ENCODE measurements around the gene LRRC52.

Gene LRRC52

DNA sequence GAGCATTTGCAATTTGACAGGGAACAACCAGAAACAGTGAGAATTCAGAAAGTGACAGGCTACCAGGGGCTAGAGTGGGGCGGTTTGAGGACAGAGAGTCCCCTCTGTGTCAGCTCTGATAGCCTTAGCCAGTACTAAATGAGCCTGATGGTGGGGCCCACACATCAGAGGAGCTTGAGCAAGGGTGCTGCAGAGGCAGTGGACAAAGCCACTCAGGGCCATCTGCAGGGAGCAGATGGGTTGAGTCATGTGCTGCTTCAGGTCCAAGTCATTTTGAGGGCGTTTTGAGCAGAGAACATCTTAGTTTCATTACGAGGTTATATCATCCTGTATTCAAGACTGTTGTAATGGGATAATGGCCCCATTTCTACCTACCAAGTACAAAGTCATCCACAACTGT is 7.7 kb downstream of the LRRC52 start:
- no peak for TF ChIP-seq ZFX (IDR thresholded peaks at IDR 0.05)
- TF ChIP-seq, protein P1, sequence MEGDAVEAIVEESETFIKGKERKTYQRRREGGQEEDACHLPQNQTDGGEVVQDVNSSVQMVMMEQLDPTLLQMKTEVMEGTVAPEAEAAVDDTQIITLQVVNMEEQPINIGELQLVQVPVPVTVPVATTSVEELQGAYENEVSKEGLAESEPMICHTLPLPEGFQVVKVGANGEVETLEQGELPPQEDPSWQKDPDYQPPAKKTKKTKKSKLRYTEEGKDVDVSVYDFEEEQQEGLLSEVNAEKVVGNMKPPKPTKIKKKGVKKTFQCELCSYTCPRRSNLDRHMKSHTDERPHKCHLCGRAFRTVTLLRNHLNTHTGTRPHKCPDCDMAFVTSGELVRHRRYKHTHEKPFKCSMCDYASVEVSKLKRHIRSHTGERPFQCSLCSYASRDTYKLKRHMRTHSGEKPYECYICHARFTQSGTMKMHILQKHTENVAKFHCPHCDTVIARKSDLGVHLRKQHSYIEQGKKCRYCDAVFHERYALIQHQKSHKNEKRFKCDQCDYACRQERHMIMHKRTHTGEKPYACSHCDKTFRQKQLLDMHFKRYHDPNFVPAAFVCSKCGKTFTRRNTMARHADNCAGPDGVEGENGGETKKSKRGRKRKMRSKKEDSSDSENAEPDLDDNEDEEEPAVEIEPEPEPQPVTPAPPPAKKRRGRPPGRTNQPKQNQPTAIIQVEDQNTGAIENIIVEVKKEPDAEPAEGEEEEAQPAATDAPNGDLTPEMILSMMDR (conservative IDR thresholded peaks at IDR 0.05): no peak

DNA sequence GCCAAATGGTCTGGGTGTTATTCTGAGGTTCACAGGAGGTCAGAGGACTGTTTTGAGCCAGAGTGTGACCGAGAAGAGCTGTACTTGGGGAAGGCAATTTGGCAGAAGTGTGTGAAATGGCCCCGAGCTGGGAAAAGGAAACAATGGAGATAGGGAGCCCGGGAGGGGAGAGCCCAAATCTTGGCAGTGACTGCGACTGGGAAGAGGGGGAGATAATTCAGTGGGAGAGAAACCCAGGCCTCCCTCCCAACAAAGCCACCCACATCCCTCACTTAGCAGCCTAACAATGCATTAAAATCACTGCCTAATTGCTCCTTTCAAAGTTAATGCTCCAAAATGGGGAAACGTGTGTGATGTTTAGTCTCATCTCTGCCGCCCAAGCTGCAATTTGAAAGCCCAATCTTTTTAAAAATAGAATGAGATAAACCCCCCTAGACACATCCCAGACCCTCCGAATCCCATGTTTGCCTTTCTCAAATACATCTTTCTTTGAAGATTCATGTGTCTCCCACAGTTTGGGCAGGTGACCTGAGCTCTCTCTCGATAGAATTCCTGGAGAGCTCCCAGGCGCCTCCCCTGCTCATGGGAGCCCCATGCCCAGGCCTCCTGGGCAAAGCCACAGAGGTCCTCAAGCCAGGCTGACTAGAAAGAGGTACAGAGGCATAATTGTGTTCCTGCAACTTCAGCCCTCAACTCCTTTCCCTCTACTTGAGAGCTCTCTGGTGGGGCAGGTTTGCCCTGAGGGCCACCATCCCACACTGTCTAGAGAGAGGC is 17.3 kb downstream of the LRRC52 start:
- H3K27ac ChIP-seq: no peak overlapping the region
- no peak for TF ChIP-seq ZFX (IDR thresholded peaks at IDR 0.05)
- TF ChIP-seq, protein P1 (conservative IDR thresholded peaks at IDR 0.05): no peak

More for the DNA sequence above, 7.7 kb downstream of the LRRC52 start:
- no peak overlapping the region for H3K27ac ChIP-seq

DNA sequence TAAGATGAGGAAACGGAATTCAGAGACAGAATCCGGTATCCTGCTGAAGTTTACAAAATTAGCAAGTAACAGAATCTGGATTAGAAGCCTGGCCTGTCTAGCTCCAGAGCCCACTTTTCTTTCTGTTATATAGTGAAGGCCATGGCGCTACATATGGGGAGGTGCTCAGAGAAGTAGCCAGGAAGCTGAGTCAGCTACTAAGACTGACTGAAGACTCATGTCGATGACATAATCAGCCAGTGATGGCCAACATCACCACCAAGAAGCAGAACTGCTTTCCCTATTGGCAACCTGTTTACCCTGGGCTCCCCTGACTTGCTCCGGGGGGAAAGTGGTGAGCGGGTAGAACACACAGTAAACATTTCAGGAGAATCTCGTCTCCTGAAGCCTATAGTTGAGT is 18.8 kb downstream of the LRRC52 start:
- TF ChIP-seq, protein P1 (conservative IDR thresholded peaks at IDR 0.05): no peak
- no peak for TF ChIP-seq ZFX (IDR thresholded peaks at IDR 0.05)
- no peak overlapping the region for H3K27ac ChIP-seq

DNA sequence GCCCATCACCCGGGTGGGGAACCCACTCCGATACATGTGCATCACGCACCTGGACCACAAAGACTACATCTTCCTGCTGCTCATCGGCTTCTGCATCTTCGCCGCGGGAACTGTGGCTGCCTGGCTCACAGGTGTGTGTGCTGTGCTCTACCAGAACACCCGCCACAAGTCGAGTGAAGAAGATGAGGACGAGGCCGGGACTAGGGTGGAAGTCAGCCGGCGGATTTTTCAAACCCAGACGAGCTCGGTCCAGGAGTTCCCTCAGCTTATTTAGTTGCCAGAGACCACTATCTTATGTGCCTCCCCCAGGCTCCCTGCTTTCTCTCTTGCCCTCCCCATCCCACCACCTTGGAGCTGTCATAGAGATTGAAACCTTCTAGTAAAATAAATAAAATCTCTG is 19.8 kb downstream of the LRRC52 start:
- no peak overlapping the region for H3K27ac ChIP-seq
- TF ChIP-seq, protein P1 (conservative IDR thresholded peaks at IDR 0.05): no peak
- no peak for TF ChIP-seq ZFX (IDR thresholded peaks at IDR 0.05)

DNA sequence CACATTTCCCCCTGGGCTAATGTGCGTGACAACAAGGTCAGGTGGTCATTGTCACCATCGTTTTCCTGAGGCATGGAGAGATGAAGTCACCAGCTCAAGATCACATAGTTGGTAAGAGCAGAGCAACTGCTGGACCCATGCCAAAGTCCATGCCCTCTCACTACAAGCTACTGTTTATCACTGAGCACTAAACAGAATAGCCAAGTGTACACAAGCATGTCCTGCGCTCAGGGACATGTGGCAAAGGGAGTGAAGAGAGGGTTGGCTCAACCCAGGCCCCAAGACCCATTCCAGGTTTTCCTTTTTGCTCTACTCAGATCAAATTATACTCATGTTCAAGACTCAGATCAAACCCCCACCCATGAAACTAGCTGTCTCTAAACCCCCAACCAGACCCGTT is 20.8 kb downstream of the LRRC52 start:
- TF ChIP-seq ZFX (IDR thresholded peaks at IDR 0.05): no peak
- TF ChIP-seq, protein P1 (conservative IDR thresholded peaks at IDR 0.05): no peak
- no peak overlapping the region; the same call in 1 of the 2 replicates for H3K27ac ChIP-seq

DNA sequence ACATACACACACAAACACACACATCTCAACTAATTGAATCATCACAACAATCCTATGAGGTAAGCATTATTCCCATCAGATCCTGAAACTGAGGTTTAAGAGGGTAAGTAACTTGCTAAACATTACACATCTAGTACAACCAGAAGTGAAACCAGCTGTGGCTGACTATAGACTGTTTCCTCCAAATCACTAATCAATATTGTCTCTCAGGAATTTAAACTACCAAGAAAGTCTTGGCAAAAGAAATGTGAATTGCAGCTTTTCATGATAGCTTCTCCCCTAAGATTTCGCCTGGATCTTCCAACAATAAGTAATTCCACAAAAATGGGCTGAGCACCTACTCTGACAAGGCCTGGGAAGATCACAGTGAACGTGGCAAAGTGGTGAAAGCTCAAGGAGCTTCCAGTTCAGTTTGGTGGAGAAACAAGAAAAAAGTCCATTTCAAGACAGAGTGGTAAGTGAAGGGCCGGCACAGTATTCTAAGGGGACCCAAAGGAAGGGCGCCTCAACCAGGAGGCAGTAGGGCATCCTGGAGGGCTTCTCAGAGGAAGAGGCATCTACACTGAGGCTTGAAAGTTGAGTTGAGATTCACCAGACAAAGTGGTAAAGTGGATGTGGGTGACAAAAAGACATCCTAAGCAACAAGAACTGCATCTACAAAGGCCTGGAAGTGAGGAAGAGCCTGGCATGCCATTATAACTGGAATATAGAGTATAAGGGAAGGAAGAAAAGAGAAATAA is 22.1 kb downstream of the LRRC52 start:
- no peak overlapping the region for H3K27ac ChIP-seq
- TF ChIP-seq, protein P1 (conservative IDR thresholded peaks at IDR 0.05): no peak
- no peak for TF ChIP-seq ZFX (IDR thresholded peaks at IDR 0.05)

DNA sequence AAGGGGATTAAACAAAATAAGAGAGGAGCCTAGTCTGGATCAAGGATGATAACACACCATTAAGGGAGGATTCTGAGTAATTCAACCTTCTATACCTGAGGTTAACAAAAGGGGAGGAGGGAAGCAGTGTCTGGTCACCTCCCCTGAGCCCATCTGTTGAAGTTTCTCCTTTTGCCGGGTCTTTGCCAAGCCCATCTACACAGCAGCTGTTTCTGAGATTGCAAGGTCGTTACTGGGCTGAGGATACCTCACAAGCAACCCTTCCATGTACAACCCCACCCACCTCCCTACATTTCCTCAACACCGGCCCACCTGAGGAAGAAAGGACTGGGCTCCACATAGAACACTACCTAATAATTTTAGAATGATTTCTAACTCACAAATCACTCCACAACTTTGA is 26.3 kb downstream of the LRRC52 start:
- TF ChIP-seq, protein P1 (conservative IDR thresholded peaks at IDR 0.05): no peak
- TF ChIP-seq ZFX (IDR thresholded peaks at IDR 0.05): no peak
- no peak overlapping the region for H3K27ac ChIP-seq

All from C4-2B (cell line).